DOHH2 (cell line): ENCODE results near the gene TIGAR.

Source experiments
- H3F3A ChIP-seq: fragments of 200-600 bp; sonication (generic), shearing (Covaris generic); 2 replicates; pipeline ENCODE4 v1.6.0; 2016; ENCODE audit warnings: antibody characterized with exemption, mild to moderate bottlenecking; ENCODE audit not compliant: control insufficient read depth, insufficient read depth
- H3K27ac ChIP-seq: fragments of 200-600 bp; sonication (generic); 2 replicates; pipeline ENCODE4 v1.5.1; 2014; ENCODE audit warnings: low read depth, mild to moderate bottlenecking, low read length, moderate library complexity
- H3K27me3 ChIP-seq: fragments of 200-600 bp; sonication (generic); 2 replicates; pipeline ENCODE4 v1.6.1; 2014; ENCODE audit warnings: mild to moderate bottlenecking, low read length, mixed read lengths; ENCODE audit not compliant: control insufficient read depth
- H3K36me3 ChIP-seq: fragments of 200-600 bp; sonication (generic); 2 replicates; pipeline ENCODE4 v1.6.1; 2014; ENCODE audit warnings: mild to moderate bottlenecking, low read length, moderate library complexity, mixed read lengths; ENCODE audit not compliant: control insufficient read depth
- H3K4me1 ChIP-seq: fragments of 200-600 bp; sonication (generic); 2 replicates; pipeline ENCODE4 v1.6.1; 2014; ENCODE audit warnings: mild to moderate bottlenecking, low read length, mixed read lengths; ENCODE audit not compliant: control insufficient read depth
- H3K4me2 ChIP-seq: fragments of 200-600 bp; sonication (generic); 2 replicates; pipeline ENCODE4 v1.6.0; 2014; ENCODE audit warnings: mild to moderate bottlenecking, low read length, moderate library complexity
- H3K4me3 ChIP-seq: fragments of 200-600 bp; sonication (generic); 2 replicates; pipeline ENCODE4 v1.5.1; 2014; ENCODE audit warnings: mild to moderate bottlenecking, low read length, mixed read lengths
- H3K79me2 ChIP-seq: fragments of 200-600 bp; sonication (generic); 2 replicates; pipeline ENCODE4 v1.6.1; 2014; ENCODE audit warnings: mild to moderate bottlenecking, low read length, mixed read lengths; ENCODE audit not compliant: control insufficient read depth
- H3K9me2 ChIP-seq: fragments of 200-600 bp; sonication (generic); replicated peaks from 2 replicates; pipeline ENCODE4 v1.6.1; 2014; ENCODE audit warnings: mild to moderate bottlenecking, low read length, mixed read lengths; ENCODE audit not compliant: control insufficient read depth
- H3K9me3 ChIP-seq: fragments of 200-600 bp; sonication (generic); 2 replicates; pipeline ENCODE4 v1.6.1; 2014; ENCODE audit warnings: antibody characterized with exemption, low read length, mixed read lengths; ENCODE audit not compliant: control insufficient read depth, insufficient read depth
- H4K20me1 ChIP-seq: fragments of 200-600 bp; sonication (generic); 2 replicates; pipeline ENCODE4 v1.6.0; 2014; ENCODE audit warnings: low read depth, mild to moderate bottlenecking, antibody characterized with exemption, low read length, moderate library complexity; ENCODE audit not compliant: control insufficient read depth, insufficient read depth
- EZH2phosphoT487 ChIP-seq: fragments of 200-600 bp; sonication (generic); IDR thresholded peaks from 2 replicates; pipeline ENCODE4 v1.6.1; 2017; ENCODE audit warnings: borderline replicate concordance, mild to moderate bottlenecking, antibody characterized with exemption, low read length, moderate library complexity, mixed read lengths
- TF ChIP-seq, protein P1 (sequence below): fragments of 200-600 bp; sonication (generic); IDR thresholded peaks from one replicate; pipeline ENCODE4 v1.5.1; 2014; ENCODE audit warnings: antibody characterized with exemption, mild to moderate bottlenecking, low read depth, low read length; ENCODE audit not compliant: poor library complexity, severe bottlenecking

The TIGAR gene

DNA sequence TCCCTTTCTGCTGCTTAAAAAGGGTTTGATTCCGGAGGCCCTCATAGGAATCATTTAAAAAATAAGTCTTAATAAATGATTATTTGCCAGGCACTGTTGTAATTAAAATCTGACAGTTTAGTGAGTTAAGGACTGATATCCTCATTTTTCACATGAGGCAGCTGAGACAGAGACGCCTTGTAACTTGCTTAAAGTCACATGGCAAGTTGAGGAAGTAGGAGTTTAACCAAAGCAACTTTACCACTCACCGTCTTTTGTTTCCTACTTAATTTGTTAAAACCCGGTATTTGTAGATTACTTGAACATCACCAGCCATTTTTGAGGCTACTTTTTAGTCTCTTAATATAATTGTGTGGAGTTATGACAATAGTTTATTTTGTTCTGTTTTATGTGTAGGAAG is 2.4 kb downstream of the TIGAR start:
- H3K27me3 ChIP-seq, result no peaks in the 10 kb centered on the region
- H3K9me2 ChIP-seq, result no peaks in the 10 kb centered on the region
- H3F3A ChIP-seq, result no peaks in the 10 kb centered on the region
- H3K36me3 ChIP-seq, result peaks cover 3% of the 10 kb centered on the region; the same call in 1 of the 2 replicates
- H4K20me1 ChIP-seq, result no peaks in the 10 kb centered on the region
- TF ChIP-seq, protein P1, sequence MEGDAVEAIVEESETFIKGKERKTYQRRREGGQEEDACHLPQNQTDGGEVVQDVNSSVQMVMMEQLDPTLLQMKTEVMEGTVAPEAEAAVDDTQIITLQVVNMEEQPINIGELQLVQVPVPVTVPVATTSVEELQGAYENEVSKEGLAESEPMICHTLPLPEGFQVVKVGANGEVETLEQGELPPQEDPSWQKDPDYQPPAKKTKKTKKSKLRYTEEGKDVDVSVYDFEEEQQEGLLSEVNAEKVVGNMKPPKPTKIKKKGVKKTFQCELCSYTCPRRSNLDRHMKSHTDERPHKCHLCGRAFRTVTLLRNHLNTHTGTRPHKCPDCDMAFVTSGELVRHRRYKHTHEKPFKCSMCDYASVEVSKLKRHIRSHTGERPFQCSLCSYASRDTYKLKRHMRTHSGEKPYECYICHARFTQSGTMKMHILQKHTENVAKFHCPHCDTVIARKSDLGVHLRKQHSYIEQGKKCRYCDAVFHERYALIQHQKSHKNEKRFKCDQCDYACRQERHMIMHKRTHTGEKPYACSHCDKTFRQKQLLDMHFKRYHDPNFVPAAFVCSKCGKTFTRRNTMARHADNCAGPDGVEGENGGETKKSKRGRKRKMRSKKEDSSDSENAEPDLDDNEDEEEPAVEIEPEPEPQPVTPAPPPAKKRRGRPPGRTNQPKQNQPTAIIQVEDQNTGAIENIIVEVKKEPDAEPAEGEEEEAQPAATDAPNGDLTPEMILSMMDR, result no peak
- TF ChIP-seq EZH2phosphoT487, result no peak
- H3K79me2 ChIP-seq, result peaks cover 61% of the 10 kb centered on the region
- no peak overlapping the region for H3K27ac ChIP-seq
- no peak overlapping the region for H3K4me2 ChIP-seq
- H3K4me1 ChIP-seq, result peaks cover 22% of the 10 kb centered on the region
- no peak overlapping the region for H3K4me3 ChIP-seq
- H3K9me3 ChIP-seq, result no peaks in the 10 kb centered on the region

DNA sequence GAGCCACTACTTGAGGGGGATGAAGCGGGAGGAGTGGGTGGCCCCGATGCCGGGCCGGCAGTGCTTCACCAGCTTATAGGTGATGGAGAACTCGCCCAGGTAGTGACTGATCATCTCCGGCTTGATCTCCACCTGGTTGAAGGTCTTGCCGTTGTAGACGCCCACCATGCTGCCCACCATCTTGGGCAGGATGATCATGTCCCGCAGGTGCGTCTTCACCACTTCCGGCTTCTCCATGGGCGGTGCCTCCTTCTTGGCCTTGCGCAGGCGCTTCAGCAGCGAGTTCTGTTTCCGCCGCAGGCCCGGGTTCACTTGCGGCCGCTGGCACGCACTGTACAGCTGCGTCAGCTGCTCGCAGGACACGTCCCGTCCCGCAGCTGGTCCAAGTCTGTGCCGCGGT is 3.4 kb downstream of the TIGAR start:
- Histone ChIP-seq H3K36me3 (peaks cover 3% of the 10 kb centered on the region), H3K9me3 (no peaks in the 10 kb centered on the region), H3K27ac (no peak overlapping the region), H3K4me3 (no peak overlapping the region), H3K9me2 (no peaks in the 10 kb centered on the region), H3K79me2 (peaks cover 62% of the 10 kb centered on the region), H3K27me3 (no peaks in the 10 kb centered on the region), H3K4me1 (peaks cover 22% of the 10 kb centered on the region), H4K20me1 (no peaks in the 10 kb centered on the region), H3F3A (no peaks in the 10 kb centered on the region), H3K4me2 (no peak overlapping the region)
- TF ChIP-seq, protein P1, result no peak
- TF ChIP-seq EZH2phosphoT487, result no peak

DNA sequence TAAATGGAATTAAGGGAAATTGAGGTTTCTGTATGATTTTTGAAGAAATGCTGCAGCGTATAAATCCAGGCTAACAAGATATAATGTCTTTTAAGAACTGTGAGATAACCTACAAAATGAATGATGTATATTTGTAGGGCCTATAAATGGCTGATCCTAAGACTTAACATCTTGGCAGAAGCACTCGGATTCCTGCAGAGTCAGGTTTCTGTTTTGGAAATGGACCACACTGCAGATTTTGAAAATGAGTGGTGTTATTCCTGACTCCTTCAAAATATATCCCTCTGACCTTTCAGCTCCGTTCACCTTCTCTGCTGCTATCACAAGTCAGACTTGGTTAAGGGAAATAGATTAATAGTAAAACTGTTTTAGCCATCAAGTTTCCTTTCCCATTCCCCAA is 5.0 kb downstream of the TIGAR start:
- Histone ChIP-seq H3K79me2 (peaks cover 71% of the 10 kb centered on the region), H3F3A (0 out of 2 replicates have a peak, but pooled peaks cover 3% of the 10 kb centered on the region), H3K27ac (no peak overlapping the region), H3K4me3 (no peak overlapping the region), H3K4me2 (no peak overlapping the region), H3K36me3 (peaks cover 8% of the 10 kb centered on the region), H3K27me3 (no peaks in the 10 kb centered on the region), H4K20me1 (no peaks in the 10 kb centered on the region), H3K9me3 (no peaks in the 10 kb centered on the region), H3K4me1 (peaks cover 16% of the 10 kb centered on the region), H3K9me2 (no peaks in the 10 kb centered on the region)
- TF ChIP-seq EZH2phosphoT487, result no peak
- TF ChIP-seq, protein P1, result no peak
